MM.1S (cell line): ENCODE data around the gene OSER1.

Experiments used
- CTCF ChIP-seq: fragments of 300-600 bp; sonication (generic); IDR thresholded peaks from 2 replicates; pipeline ENCODE4 v1.5.1; 2016; ENCODE audit warnings: antibody characterized with exemption, low read length, mixed read lengths
- EZH2phosphoT487 ChIP-seq: fragments of 300-600 bp; sonication (generic); IDR thresholded peaks from 2 replicates; pipeline ENCODE4 v1.6.1; 2018; ENCODE audit warnings: antibody characterized with exemption, low read length

- no peak for TF ChIP-seq CTCF
- no peak for TF ChIP-seq EZH2phosphoT487
Observed at GRCh38 chr20:44231193-44231592, 20.6 kb upstream of the OSER1 start.
